Fibroblast of the aortic adventitia (primary cell): Measurements from ENCODE around the gene ALKAL2. TPM values are rescaled to one million over a fixed set of nuclear protein-coding genes. Genes with fewer than 3 reads are reported as not detected.

Experiments used
- DNase-seq: peaks from one replicate; pipeline ENCODE4 v3.0.0-alpha.2; 2010; ENCODE audit warnings: low read depth
- H3K4me3 ChIP-seq: 2 replicates; pipeline ENCODE4 v1.5.1; 2011; ENCODE audit warnings: low read depth, mild to moderate bottlenecking, control low read depth, low read length, moderate library complexity
- CTCF ChIP-seq: IDR thresholded peaks from 2 replicates; pipeline ENCODE4 v1.5.1; 2011; ENCODE audit warnings: mild to moderate bottlenecking, low read length, control low read depth, inconsistent platforms; ENCODE audit not compliant: insufficient read depth
- total RNA-seq: library from RNA; depleted of rRNA; stranded (reverse); fragments of >200 nt; gene quantifications from 2 replicates; pipeline ENCODE4 v1.2.3, GENCODE V29; 2012; ENCODE audit warnings: low replicate concordance

The ALKAL2 gene
- total RNA-seq, 1 donor: 1.3 TPM

GRCh38 chr2:273333-273732 lies 14.6 kb downstream of the ALKAL2 start:
- TF ChIP-seq CTCF: no peak
- H3K4me3 ChIP-seq: no peak overlapping the region

GRCh38 chr2:271917-272316 lies 16.0 kb downstream of the ALKAL2 start:
- H3K4me3 ChIP-seq: no peak overlapping the region
- DNase-seq: no peak
- no peak for TF ChIP-seq CTCF

More at GRCh38 chr2:273333-273732, 14.6 kb downstream of the ALKAL2 start:
- no peak for DNase-seq

GRCh38 chr2:270861-271260 lies 17.0 kb downstream of the ALKAL2 start:
- H3K4me3 ChIP-seq: no peak overlapping the region
- DNase-seq: no peak
- TF ChIP-seq CTCF: no peak

- no peak for TF ChIP-seq CTCF
- no peak overlapping the region for H3K4me3 ChIP-seq
- DNase-seq: no peak
Measured at GRCh38 chr2:269356-270030, 18.4 kb downstream of the ALKAL2 start.

- no peak for TF ChIP-seq CTCF
- no peak for DNase-seq
- no peak overlapping the region for H3K4me3 ChIP-seq
Measured at GRCh38 chr2:268323-268722, 19.6 kb downstream of the ALKAL2 start.

GRCh38 chr2:264493-265468 lies 23.1 kb downstream of the ALKAL2 start, which contains the start of gene ACP1:
TSS of gene ACP1 (plus strand) at chr2:264947. CDS start at chr2:264965, 18 bp downstream.
- peak within 1 kb of the TSS; percentile 98 for H3K4me3 ChIP-seq
- no peak for TF ChIP-seq CTCF
- DNase-seq: peak; percentile 92
